Measurements from ENCODE around the gene CAMK4. TPM values are rescaled to one million over a fixed set of nuclear protein-coding genes. Genes with fewer than 3 reads are reported as not detected.

The CAMK4 gene
- total and polyA plus RNA-seq, 2 of the 8 experiments (the other 6 are each of a cell fraction or from before 2014, with no cell fraction given) = 1.8 to 8.3 TPM

DNA sequence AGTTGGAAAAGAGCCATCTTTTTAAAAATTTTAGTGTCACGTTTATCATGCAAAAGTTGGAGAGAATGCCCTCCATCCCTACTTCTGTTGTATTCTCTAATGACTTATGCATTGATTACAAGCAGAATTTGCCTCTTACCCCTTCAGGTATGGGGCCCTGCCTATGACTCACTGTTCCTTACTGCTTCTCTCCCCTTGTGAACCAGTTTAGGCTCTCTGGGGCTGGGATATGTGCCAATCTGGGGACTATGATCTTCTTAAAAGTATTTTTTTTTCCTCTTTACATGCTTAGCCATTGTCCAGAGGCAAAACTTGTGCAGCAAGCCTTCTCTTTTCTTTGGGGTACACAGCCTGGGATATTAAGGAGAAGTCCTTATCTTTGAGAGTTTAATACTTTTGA is 37.4 kb downstream of the CAMK4 start:
- H3K4me1 ChIP-seq (replicated peaks in 1 of 4; ENCODE audit: control insufficient read depth in 3 of 4, insufficient read depth in 4 of 4, low read length in 3 of 4) = peaks cover 0 to 2% (median 0%) of the 10 kb centered on the region in 4 experiments; a peak in 1 of 7 replicates
- H2AK5ac ChIP-seq (ENCODE audit: low read depth, low read length) = no peak overlapping the region
- H3K18ac ChIP-seq (ENCODE audit: extremely low read depth, low read length) = no peak overlapping the region
- H4K91ac ChIP-seq (replicated peaks; ENCODE audit: insufficient read length, low read length) = no peak overlapping the region
- H2BK20ac ChIP-seq (ENCODE audit: low read length) = no peak overlapping the region
- H2BK5ac ChIP-seq (ENCODE audit: low read depth, low read length) = no peak overlapping the region
- H2AFZ ChIP-seq (ENCODE audit: low read length) = no peak overlapping the region
- H3K9me3 ChIP-seq (ENCODE audit: insufficient read depth in 2 of 2, low read depth in 1 of 2, low read length in 1 of 2) = no peaks in the 10 kb centered on the region
- no peaks in the 10 kb centered on the region for H3K23me2 ChIP-seq (ENCODE audit: low read depth, low read length)
- H4K5ac ChIP-seq (ENCODE audit: insufficient read length, low read depth, low read length) = no peak overlapping the region
- no peak overlapping the region for H2BK15ac ChIP-seq (ENCODE audit: low read length)
- no peak for FAIRE-seq
- no peak overlapping the region for H3K27ac ChIP-seq (ENCODE audit: low read depth, low read length)
- no peaks in the 10 kb centered on the region for H3K79me1 ChIP-seq (ENCODE audit: low read depth, low read length)
- no peaks in the 10 kb centered on the region for H3K79me2 ChIP-seq (ENCODE audit: control insufficient read depth in 1 of 2, insufficient read depth in 2 of 2, low read length in 2 of 2)
- H3K14ac ChIP-seq (ENCODE audit: insufficient read length) = no peak overlapping the region
- H3K56ac ChIP-seq (replicated peaks; ENCODE audit: insufficient read length, low read depth, low read length) = no peak overlapping the region
- no peak overlapping the region for H2BK12ac ChIP-seq (ENCODE audit: low read depth, low read length)
- H3K9ac ChIP-seq (replicated peaks in 1 of 4; ENCODE audit: extremely low read depth in 1 of 4, low read depth in 3 of 4, low read length in 3 of 4) = no peak overlapping the region
- no peaks in the 10 kb centered on the region for H3K36me3 ChIP-seq (ENCODE audit: control insufficient read depth in 2 of 4, insufficient read depth in 4 of 4, low read length in 3 of 4)
- H3K27me3 ChIP-seq (replicated peaks in 1 of 4; ENCODE audit: control insufficient read depth in 3 of 4, extremely low read depth in 1 of 4, insufficient read depth in 3 of 4, low read length in 3 of 4) = peaks cover 0 to 6% (median 0%) of the 10 kb centered on the region in 4 experiments; a peak in 4 of 7 replicates
- H2BK120ac ChIP-seq (replicated peaks; ENCODE audit: low read depth, low read length) = no peak overlapping the region
- no peak overlapping the region for H3K4me3 ChIP-seq (ENCODE audit: extremely low read depth in 1 of 4, insufficient read depth in 2 of 4, low read depth in 3 of 4, low read length in 4 of 4)
- no peak for TF ChIP-seq SRF (IDR thresholded peaks at IDR 0.05; ENCODE audit: low read depth, low read length)
- TF ChIP-seq, protein P1, sequence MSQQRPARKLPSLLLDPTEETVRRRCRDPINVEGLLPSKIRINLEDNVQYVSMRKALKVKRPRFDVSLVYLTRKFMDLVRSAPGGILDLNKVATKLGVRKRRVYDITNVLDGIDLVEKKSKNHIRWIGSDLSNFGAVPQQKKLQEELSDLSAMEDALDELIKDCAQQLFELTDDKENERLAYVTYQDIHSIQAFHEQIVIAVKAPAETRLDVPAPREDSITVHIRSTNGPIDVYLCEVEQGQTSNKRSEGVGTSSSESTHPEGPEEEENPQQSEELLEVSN (IDR thresholded peaks at IDR 0.05) = no peak
- TF ChIP-seq EZH2 (IDR thresholded peaks at IDR 0.05; ENCODE audit: low read depth, low read length, severe bottlenecking) = no peak
- TF ChIP-seq RXRA (IDR thresholded peaks at IDR 0.05; ENCODE audit: insufficient read depth, low read depth, low read length) = no peak
- H3K4me2 ChIP-seq (ENCODE audit: insufficient read depth in 1 of 2, low read depth in 2 of 2, low read length in 2 of 2) = no peak overlapping the region
- H4K20me1 ChIP-seq (replicated peaks in 1 of 2; ENCODE audit: control insufficient read depth in 1 of 2, insufficient read depth in 2 of 2, low read length in 2 of 2) = peaks cover 0 to 3% of the 10 kb centered on the region in 2 experiments
- POLR2A ChIA-PET (ENCODE audit: partially characterized antibody) = no interaction called here
- WGBS, 2 experiments (ENCODE audit: extremely low coverage in 1 of 2, insufficient coverage in 1 of 2, insufficient read length in 1 of 2, insufficient replicate concordance in 2 of 2, low coverage in 1 of 2, low lambda C conversion rate in 2 of 2, missing lambda C conversion rate in 1 of 2) = 75% methylated on average over 1 of the region's 1 CpG; no CpG with 5 or more reads in 1 of the 2 experiments
- DNase-seq (ENCODE audit: low read depth in 1 of 2, low spot score in 2 of 2) = no peak
- H3K23ac ChIP-seq (ENCODE audit: insufficient read length) = no peak overlapping the region
- CTCF ChIA-PET (ENCODE audit: partially characterized antibody) = interaction anchor here (1.0 kb wide), 1 partner anchor 886 kb away, joined by 3 read pairs; no protein-coding TSS in a partner anchor
- no peak overlapping the region for H4K8ac ChIP-seq (ENCODE audit: extremely low read depth, insufficient read depth, low read length)
- no peak overlapping the region for H3K4ac ChIP-seq (replicated peaks; ENCODE audit: insufficient read length, low read depth, low read length)

All from H1 (cell line).